ENCODE measurements around the gene CYP3A4. TPM values are rescaled to one million over a fixed set of nuclear protein-coding genes. Genes with fewer than 3 reads are reported as not detected.

Gene CYP3A4
- total and polyA plus RNA-seq, 2 donors (not counting 1 experiment from before 2014, with no cell fraction given) = 0.17 TPM; not detected in 1

- no peak for DNase-seq (ENCODE audit: low read depth in 2 of 2)
- Histone ChIP-seq H3K27me3 (ENCODE audit: control insufficient read depth, insufficient read depth, low read length) (peaks cover 2% of the 10 kb centered on the region), H3K4me3 (replicated peaks in 1 of 4; ENCODE audit: control extremely low read depth in 1 of 4, insufficient read depth in 1 of 4, low read depth in 3 of 4, low read length in 4 of 4) (no peak overlapping the region), H3K27ac (ENCODE audit: insufficient read depth, low read length) (no peak overlapping the region), H3K9ac (ENCODE audit: insufficient read depth, low read length) (no peak overlapping the region), H2AFZ (ENCODE audit: low read length) (no peak overlapping the region), H3K4me2 (ENCODE audit: extremely low read depth, insufficient read depth, low read length) (no peak overlapping the region), H3K79me2 (ENCODE audit: control insufficient read depth, insufficient read depth, low read length) (no peaks in the 10 kb centered on the region), H3K4me1 (ENCODE audit: control insufficient read depth, extremely low read depth, insufficient read depth, low read length) (no peaks in the 10 kb centered on the region), H3K9me3 (ENCODE audit: control insufficient read depth, insufficient read depth, low read depth, low read length) (no peaks in the 10 kb centered on the region), H3K36me3 (ENCODE audit: control insufficient read depth, insufficient read depth, low read length) (no peaks in the 10 kb centered on the region), H4K20me1 (ENCODE audit: control insufficient read depth, extremely low read depth, insufficient read depth, low read length) (no peaks in the 10 kb centered on the region)
- TF ChIP-seq EZH2 (IDR thresholded peaks at IDR 0.05; ENCODE audit: low read length, missing control alignments) (no peak), CTCF (conservative IDR thresholded peaks at IDR 0.05 in 1 of 2, IDR thresholded peaks at IDR 0.05 in 1 of 2; ENCODE audit: low read depth in 1 of 2, low read length in 2 of 2) (no peak)
Observed at GRCh38 chr7:99709838-99710578, 74.0 kb downstream of the CYP3A4 start.

- no peak for TF ChIP-seq CTCF (conservative IDR thresholded peaks at IDR 0.05 in 1 of 2, IDR thresholded peaks at IDR 0.05 in 1 of 2; ENCODE audit: low read depth in 1 of 2, low read length in 2 of 2)
- no peak for TF ChIP-seq EZH2 (IDR thresholded peaks at IDR 0.05; ENCODE audit: low read length, missing control alignments)
- no peak for DNase-seq (ENCODE audit: low read depth in 2 of 2)
- H3K27me3 ChIP-seq (ENCODE audit: control insufficient read depth, insufficient read depth, low read length) = peaks cover 2% of the 10 kb centered on the region
- H3K36me3 ChIP-seq (ENCODE audit: control insufficient read depth, insufficient read depth, low read length) = no peaks in the 10 kb centered on the region
- H3K4me1 ChIP-seq (ENCODE audit: control insufficient read depth, extremely low read depth, insufficient read depth, low read length) = no peaks in the 10 kb centered on the region
- no peaks in the 10 kb centered on the region for H3K79me2 ChIP-seq (ENCODE audit: control insufficient read depth, insufficient read depth, low read length)
- no peaks in the 10 kb centered on the region for H3K9me3 ChIP-seq (ENCODE audit: control insufficient read depth, insufficient read depth, low read depth, low read length)
- H3K4me2 ChIP-seq (ENCODE audit: extremely low read depth, insufficient read depth, low read length) = no peak overlapping the region
- H2AFZ ChIP-seq (ENCODE audit: low read length) = no peak overlapping the region
- no peak overlapping the region for H3K4me3 ChIP-seq (replicated peaks in 1 of 4; ENCODE audit: control extremely low read depth in 1 of 4, insufficient read depth in 1 of 4, low read depth in 3 of 4, low read length in 4 of 4)
- H3K9ac ChIP-seq (ENCODE audit: insufficient read depth, low read length) = no peak overlapping the region
- no peaks in the 10 kb centered on the region for H4K20me1 ChIP-seq (ENCODE audit: control insufficient read depth, extremely low read depth, insufficient read depth, low read length)
- H3K27ac ChIP-seq (ENCODE audit: insufficient read depth, low read length) = no peak overlapping the region
Observed at GRCh38 chr7:99709260-99709659, 74.7 kb downstream of the CYP3A4 start.

GRCh38 chr7:99707096-99707495 lies 76.9 kb downstream of the CYP3A4 start:
- peak; percentile 32 to 34 for DNase-seq (ENCODE audit: low read depth in 2 of 2)
- no peaks in the 10 kb centered on the region for H3K9me3 ChIP-seq (ENCODE audit: control insufficient read depth, insufficient read depth, low read depth, low read length)
- TF ChIP-seq EZH2 (IDR thresholded peaks at IDR 0.05; ENCODE audit: low read length, missing control alignments) = no peak
- TF ChIP-seq CTCF (conservative IDR thresholded peaks at IDR 0.05 in 1 of 2, IDR thresholded peaks at IDR 0.05 in 1 of 2; ENCODE audit: low read depth in 1 of 2, low read length in 2 of 2) = no peak

More at GRCh38 chr7:99707096-99707495, 76.9 kb downstream of the CYP3A4 start:
- Histone ChIP-seq H3K9ac (ENCODE audit: insufficient read depth, low read length) (no peak overlapping the region), H3K4me2 (ENCODE audit: extremely low read depth, insufficient read depth, low read length) (no peak overlapping the region), H4K20me1 (ENCODE audit: control insufficient read depth, extremely low read depth, insufficient read depth, low read length) (no peaks in the 10 kb centered on the region), H3K27me3 (ENCODE audit: control insufficient read depth, insufficient read depth, low read length) (peaks cover 2% of the 10 kb centered on the region), H3K27ac (ENCODE audit: insufficient read depth, low read length) (no peak overlapping the region), H3K4me3 (replicated peaks in 1 of 4; ENCODE audit: control extremely low read depth in 1 of 4, insufficient read depth in 1 of 4, low read depth in 3 of 4, low read length in 4 of 4) (no peak overlapping the region), H3K79me2 (ENCODE audit: control insufficient read depth, insufficient read depth, low read length) (no peaks in the 10 kb centered on the region), H2AFZ (ENCODE audit: low read length) (no peak overlapping the region), H3K36me3 (ENCODE audit: control insufficient read depth, insufficient read depth, low read length) (no peaks in the 10 kb centered on the region), H3K4me1 (ENCODE audit: control insufficient read depth, extremely low read depth, insufficient read depth, low read length) (no peaks in the 10 kb centered on the region)

Other genes with a start within 250 kb of the CYP3A4 start
- 8.2 and 9.7 TPM in 2 replicates for gene FAM200A, start 232.1 kb downstream of the CYP3A4 start, total RNA-seq
- gene FAM200A, start 232.1 kb downstream of the CYP3A4 start, polyA plus RNA-seq = 8.8 and 9.0 TPM in 2 replicates
- 70.1 and 92.6 TPM in 2 replicates for gene ZNF655, start 225.5 kb downstream of the CYP3A4 start, total RNA-seq
- 59.5 and 60.4 TPM in 2 replicates for gene ZNF655, start 225.5 kb downstream of the CYP3A4 start, polyA plus RNA-seq
- 0.51 and 1.2 TPM in 2 replicates for gene TMEM225B, start 185.9 kb downstream of the CYP3A4 start, total RNA-seq
- gene TMEM225B, start 185.9 kb downstream of the CYP3A4 start, polyA plus RNA-seq = 0.60 and 1.3 TPM in 2 replicates
- gene ZSCAN25, start 167.2 kb downstream of the CYP3A4 start, total RNA-seq = 10.2 and 10.5 TPM in 2 replicates
- 5.4 and 5.7 TPM in 2 replicates for gene ZSCAN25, start 167.2 kb downstream of the CYP3A4 start, polyA plus RNA-seq
- 8.2 and 12.4 TPM in 2 replicates for gene CYP3A5, start 104.2 kb downstream of the CYP3A4 start, total RNA-seq
- 0.51 and 1.9 TPM in 2 replicates for gene CYP3A5, start 104.2 kb downstream of the CYP3A4 start, polyA plus RNA-seq
- 23.9 and 37.8 TPM in 2 replicates for gene CYP3A7, start 49.0 kb downstream of the CYP3A4 start, total RNA-seq
- gene CYP3A7, start 49.0 kb downstream of the CYP3A4 start, polyA plus RNA-seq = 0.16 and 0.44 TPM in 2 replicates
- gene CYP3A43, start 43.8 kb upstream of the CYP3A4 start, total RNA-seq = not detected in 2 replicates
- gene CYP3A43, start 43.8 kb upstream of the CYP3A4 start, polyA plus RNA-seq = not detected in 2 replicates
- 0.17 TPM in 1 of 2 replicates, not detected in the other for gene OR2AE1, start 92.8 kb upstream of the CYP3A4 start, total RNA-seq
- 0.07 and 0.10 TPM in 2 replicates for gene OR2AE1, start 92.8 kb upstream of the CYP3A4 start, polyA plus RNA-seq
- 31.5 and 35.4 TPM in 2 replicates for gene TRIM4, start 135.3 kb upstream of the CYP3A4 start, total RNA-seq
- gene TRIM4, start 135.3 kb upstream of the CYP3A4 start, polyA plus RNA-seq = 19.6 and 23.1 TPM in 2 replicates
- gene GJC3, start 145.4 kb upstream of the CYP3A4 start, total RNA-seq = not detected in 2 replicates
- gene GJC3, start 145.4 kb upstream of the CYP3A4 start, polyA plus RNA-seq = not detected in 2 replicates
- not detected in 2 replicates for gene AZGP1, start 191.8 kb upstream of the CYP3A4 start, total RNA-seq
- not detected in 2 replicates for gene AZGP1, start 191.8 kb upstream of the CYP3A4 start, polyA plus RNA-seq
- gene ZKSCAN1, start 231.4 kb upstream of the CYP3A4 start, total RNA-seq = 39.0 and 50.2 TPM in 2 replicates
- 21.0 and 25.3 TPM in 2 replicates for gene ZKSCAN1, start 231.4 kb upstream of the CYP3A4 start, polyA plus RNA-seq